Heart right ventricle (tissue), 16 donors: ENCODE results near the gene RPA1. TPM values are rescaled to one million over a fixed set of nuclear protein-coding genes. Genes with fewer than 3 reads are reported as not detected.

Experiments used
- ATAC-seq, 8 donors: fragments of 200-7000 bp; cut with Tn5 transposase; one replicate each; pipeline ENCODE4 v1.9.1; 2020; ENCODE audit warnings: mild to moderate bottlenecking in 8 of 8, moderate library complexity in 8 of 8, moderate number of reproducible peaks in 1 of 8
- DNase-seq, 2 donors: peaks; one replicate each; pipeline ENCODE4 v3.0.0-alpha.2; 2020
- H3K27ac ChIP-seq, 10 donors: fragments of 200-600 bp; sonication (generic) in 2 of 10; one replicate each; pipeline versions ENCODE4 v1.5.0 to v1.8.0; 2020 to 2022; ENCODE audit warnings: mild to moderate bottlenecking in 3 of 10
- H3K27me3 ChIP-seq, 7 donors: fragments of 200-600 bp; one replicate each; pipeline ENCODE4 v1.8.0; 2021 to 2022; ENCODE audit warnings: mild to moderate bottlenecking in 2 of 7
- H3K36me3 ChIP-seq, 9 donors: fragments of 200-600 bp; sonication (generic) in 1 of 9; one replicate each; pipeline versions ENCODE4 v1.5.0 to v1.8.0; 2020 to 2022; ENCODE audit warnings: mild to moderate bottlenecking in 2 of 9
- H3K4me1 ChIP-seq, 9 donors: fragments of 200-600 bp; sonication (generic) in 1 of 9; one replicate each; pipeline versions ENCODE4 v1.5.0 to v1.8.0; 2020 to 2022; ENCODE audit warnings: mild to moderate bottlenecking in 4 of 9
- H3K4me3 ChIP-seq, 10 donors: fragments of 200-600 bp; sonication (generic) in 2 of 10; one replicate each; pipeline versions ENCODE4 v1.5.0 to v1.8.0; 2020 to 2022; ENCODE audit warnings: mild to moderate bottlenecking in 7 of 10, moderate library complexity in 2 of 10
- H3K9me3 ChIP-seq, 11 donors: fragments of 200-600 bp in 10 of 11; sonication (generic) in 2 of 11; one replicate each; pipeline versions ENCODE4 v1.5.0 to v1.8.0; 2013 to 2022; ENCODE audit warnings: mild to moderate bottlenecking in 2 of 11, control low read depth in 1 of 11, moderate library complexity in 1 of 11
- WGBS, 2 donors: extraction: QIAGEN DNeasy Blood & Tissue Kit; methylation state at CpG; one replicate each; pipeline ENCODE4 v1.1.7; 2013; ENCODE audit warnings: inconsistent platforms in 1 of 2; 5-methylcytosine and 5-hydroxymethylcytosine counted together
- intact Hi-C, 10 donors: fragments of 100-400 bp; cut with DNase I; formaldehyde crosslinking; loops; one replicate each; pipeline versions ENCODE4 v1.11.1 to v1.14.2; 2022
- polyA plus RNA-seq, 2 donors: library from polyadenylated mRNA; stranded (reverse); fragments of 200-250 nt; gene quantifications; one replicate each; pipeline ENCODE4 v1.2.3, GENCODE V29; 2013
- total RNA-seq, 10 donors: library from RNA; stranded (reverse); fragmentation: NEBNext Ultra II Directional in 3 of 10; extraction: Animal tissue kit (Norgen Biotek cat#: 25700) in 3 of 10; gene quantifications; one replicate each; pipeline versions ENCODE4 v1.2.1 to v1.2.4, GENCODE V29; 2021 to 2023
- TF ChIP-seq, protein P1 (sequence below), 9 donors: fragments of 200-600 bp; sonication (generic) in 2 of 9; IDR thresholded peaks; one replicate each; pipeline versions ENCODE4 v1.5.0 to v1.8.0; 2021 to 2022; ENCODE audit warnings: antibody characterized with exemption in 9 of 9, mild to moderate bottlenecking in 5 of 9, moderate library complexity in 1 of 9
- donor health status: Arrhythmogenic right ventricular cardiomyopathy.
- donor health status: ischemic (EF 13 %, LVEDD 7.1; RV severe dilation, severe dysfunction).
- donor health status: healthy with polysubstance abuse.
- donor health status: DM: no; HTN: yes; CAD: no.
- donor health status: DM: no; HTN: no; CAD: no.
- donor health status: ischemic (EF 25% LVEDD 6.9; RV normal size, moderate dysfunction).
- donor health status: ischemic (EF 25% LVEDD 5.7; RV mildly dilated, moderate dysfunction).
- donor health status: healthy.
- donor health status: DM: yes; HTN: yes; CAD: no.
- donor health status: Ischemic cardiomyopathy.
- donor health status: ischemic (EF 35%, LVEDD 5.7; RV mildly dilated, moderate dysfunction).
- donor health status: nonischemic (EF 11% LVEDD 7.7; RV severe dilation, severe dysfunction).
- donor health status: DM: yes; HTN: yes; CAD: no.
- donor health status: PGD.
- donor health status: ischemic (EF 29% LVEDD 5.4; RV normal size, mild dysfunction).
- donor health status: nonischemic (EF 23%, LVEDD 6.1; RV moderate dilation, normal function).

Gene RPA1
- total and polyA plus RNA-seq, 12 donors, result 7.2 to 96.6 (median 65.9) TPM

DNA sequence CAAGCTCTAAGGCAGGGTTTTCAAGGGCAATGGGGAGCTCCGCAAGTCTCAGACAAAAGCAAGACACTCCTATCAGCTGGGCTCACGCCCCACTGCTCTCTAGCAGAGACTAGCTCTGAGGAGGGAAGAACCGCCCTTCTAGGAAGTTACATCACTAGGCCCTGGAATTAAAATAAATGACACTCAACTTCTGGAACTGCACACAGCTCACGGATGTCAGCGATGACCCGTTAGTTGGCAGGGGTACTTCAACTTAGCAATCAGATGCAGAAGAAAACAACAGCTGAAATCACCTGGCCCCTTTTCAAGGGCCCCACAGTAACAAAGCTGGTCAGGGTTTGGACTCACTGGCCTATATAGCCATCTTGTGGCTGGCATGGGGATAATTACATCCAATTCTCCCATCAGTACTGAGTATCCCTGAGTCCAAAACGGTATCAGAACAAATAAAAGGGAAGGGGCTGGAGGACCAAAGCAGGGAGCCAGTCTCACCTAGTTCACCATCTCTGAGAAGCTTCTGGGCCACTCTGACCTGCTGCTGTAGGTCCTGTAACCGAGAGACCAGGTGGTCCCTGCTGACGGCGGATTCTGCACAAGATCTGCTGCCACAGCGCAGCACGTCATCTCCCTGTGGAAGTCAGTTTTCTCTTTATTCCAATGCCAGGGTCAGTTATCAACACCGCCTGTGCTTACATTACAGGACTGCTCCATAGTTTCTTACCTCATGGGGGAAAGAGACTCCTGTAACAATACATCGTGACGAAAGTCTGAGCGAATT, 45.8 kb upstream of the RPA1 start:
- DNase-seq (peak; percentile 68 to 87), ATAC-seq (peak; percentile 78 to 85 (median 84))
- TF ChIP-seq, protein P1, sequence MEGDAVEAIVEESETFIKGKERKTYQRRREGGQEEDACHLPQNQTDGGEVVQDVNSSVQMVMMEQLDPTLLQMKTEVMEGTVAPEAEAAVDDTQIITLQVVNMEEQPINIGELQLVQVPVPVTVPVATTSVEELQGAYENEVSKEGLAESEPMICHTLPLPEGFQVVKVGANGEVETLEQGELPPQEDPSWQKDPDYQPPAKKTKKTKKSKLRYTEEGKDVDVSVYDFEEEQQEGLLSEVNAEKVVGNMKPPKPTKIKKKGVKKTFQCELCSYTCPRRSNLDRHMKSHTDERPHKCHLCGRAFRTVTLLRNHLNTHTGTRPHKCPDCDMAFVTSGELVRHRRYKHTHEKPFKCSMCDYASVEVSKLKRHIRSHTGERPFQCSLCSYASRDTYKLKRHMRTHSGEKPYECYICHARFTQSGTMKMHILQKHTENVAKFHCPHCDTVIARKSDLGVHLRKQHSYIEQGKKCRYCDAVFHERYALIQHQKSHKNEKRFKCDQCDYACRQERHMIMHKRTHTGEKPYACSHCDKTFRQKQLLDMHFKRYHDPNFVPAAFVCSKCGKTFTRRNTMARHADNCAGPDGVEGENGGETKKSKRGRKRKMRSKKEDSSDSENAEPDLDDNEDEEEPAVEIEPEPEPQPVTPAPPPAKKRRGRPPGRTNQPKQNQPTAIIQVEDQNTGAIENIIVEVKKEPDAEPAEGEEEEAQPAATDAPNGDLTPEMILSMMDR (IDR thresholded peaks at IDR 0.05), result peak; percentile 37 to 82 (median 70)
- Histone ChIP-seq H3K9me3 (no peaks in the 10 kb centered on the region), H3K36me3 (peaks cover 0 to 51% (median 9%) of the 10 kb centered on the region in 9 donors), H3K27ac (peak overlapping the region; percentile 89 to 95 (median 93)), H3K4me3 (peak overlapping the region in 6 of 10 donors; percentile 2 to 27 (median 12)), H3K27me3 (no peaks in the 10 kb centered on the region), H3K4me1 (peaks cover 21 to 92% (median 61%) of the 10 kb centered on the region in 9 donors)
- WGBS, 2 donors, result 48 to 52% methylated on average over 16 of the region's 16 CpGs
- intact Hi-C loops, result loop anchor here in 9 of 10 donors (2.0 to 10.0 kb wide), 11 partner anchors 57 to 209 kb away; partner anchors contain the start of genes WDR81 (in 2 of the 9), PRPF8 (in 1 of the 9) and TLCD2 (in 1 of the 9)

DNA sequence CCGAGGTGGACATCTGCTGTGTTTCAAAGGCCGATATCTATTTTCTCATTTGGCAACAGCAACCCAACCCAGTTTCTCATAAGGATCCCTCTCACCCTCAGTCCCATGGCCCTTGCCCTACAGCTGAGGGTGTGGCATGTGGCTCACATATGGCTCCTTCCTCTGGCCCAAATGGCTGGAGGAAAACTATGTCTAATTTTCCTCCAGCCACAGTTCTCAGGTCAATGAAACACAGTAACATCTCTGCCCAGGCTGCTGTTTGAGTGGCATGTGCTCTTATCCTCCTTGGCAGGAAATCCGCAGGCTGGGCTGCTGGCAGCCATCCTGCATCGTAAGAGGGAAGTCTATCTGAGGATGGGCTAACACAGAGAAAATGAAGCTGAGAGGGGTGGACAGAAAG, 43.9 kb upstream of the RPA1 start:
- DNase-seq (peak; percentile 55 to 64), ATAC-seq (peak in 5 of 8 donors; percentile 7 to 36 (median 11))
- Histone ChIP-seq H3K4me3 (no peak overlapping the region), H3K27me3 (no peaks in the 10 kb centered on the region), H3K36me3 (peaks cover 0 to 32% (median 4%) of the 10 kb centered on the region in 9 donors), H3K27ac (peak overlapping the region; percentile 52 to 95 (median 84)), H3K4me1 (peaks cover 21 to 85% (median 60%) of the 10 kb centered on the region in 9 donors), H3K9me3 (no peaks in the 10 kb centered on the region)
- intact Hi-C loops, result loop anchor here in 5 of 10 donors (2.0 to 10.0 kb wide), 7 partner anchors 43 to 211 kb away; partner anchors contain the start of gene SMYD4 (in 1 of the 5)
- WGBS, 2 donors, result 30 to 37% methylated on average over 4 of the region's 4 CpGs
- TF ChIP-seq, protein P1 (IDR thresholded peaks at IDR 0.05), result no peak

DNA sequence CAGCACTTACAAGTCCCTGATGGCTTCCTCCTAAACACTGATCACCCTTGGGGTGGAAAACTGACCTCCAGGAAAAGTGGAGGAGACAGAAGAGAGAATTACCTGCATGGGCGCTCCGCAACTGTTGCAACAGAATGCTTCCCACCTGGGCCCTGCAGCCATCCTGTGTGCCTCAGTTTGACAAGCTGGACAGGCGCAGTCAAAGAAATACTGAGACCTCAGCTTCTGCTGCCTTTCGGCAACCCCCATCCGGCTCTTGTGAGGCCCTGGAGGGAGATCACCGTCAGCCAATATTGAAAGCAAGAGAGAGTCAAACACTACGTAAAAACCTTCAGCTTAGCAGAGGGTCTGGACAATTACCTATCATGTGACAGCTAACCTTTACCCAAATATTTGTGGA, 43.1 kb upstream of the RPA1 start:
- H3K4me1 ChIP-seq, result peaks cover 21 to 77% (median 57%) of the 10 kb centered on the region in 9 donors
- intact Hi-C loops, result loop anchor here in 5 of 10 donors (2.0 to 10.0 kb wide), 6 partner anchors 42 to 212 kb away; partner anchors contain the start of gene SMYD4 (in 1 of the 5)
- no peak for DNase-seq

More for the DNA sequence above, 43.1 kb upstream of the RPA1 start:
- Histone ChIP-seq H3K9me3 (no peaks in the 10 kb centered on the region), H3K27ac (peak overlapping the region; percentile 52 to 95 (median 84)), H3K36me3 (peaks cover 0 to 24% (median 0%) of the 10 kb centered on the region in 9 donors), H3K27me3 (no peaks in the 10 kb centered on the region), H3K4me3 (peak overlapping the region in 1 of 10 donors; percentile 5)
- 76 to 84% methylated on average over 7 of the region's 7 CpGs for WGBS, 2 donors
- ATAC-seq, result peak in 1 of 8 donors; percentile 4
- TF ChIP-seq, protein P1 (IDR thresholded peaks at IDR 0.05), result no peak
